Esophagus muscularis mucosa (tissue), 3 donors: ENCODE results near the gene ZNRF4.

Experiments used
- CTCF ChIP-seq, 3 experiments: fragments of 200-600 bp in 2 of 3; fragments of 450-650 bp in 1 of 3; sonication (generic) in 2 of 3; IDR thresholded peaks; one replicate each; pipeline ENCODE4 v1.5.1; 2017 to 2019; ENCODE audit warnings: antibody characterized with exemption in 3 of 3, mild to moderate bottlenecking in 2 of 3, moderate library complexity in 1 of 3
- POLR2A ChIP-seq: fragments of 450-650 bp; IDR thresholded peaks from one replicate; pipeline ENCODE4 v1.6.1; 2017; ENCODE audit warnings: antibody characterized with exemption, moderate library complexity, mild to moderate bottlenecking, low read depth

- TF ChIP-seq CTCF (IDR thresholded peaks at IDR 0.05) (no peak), POLR2A (no peak)
Measured at GRCh38 chr19:5473646-5474045, 18.4 kb downstream of the ZNRF4 start.
